ENCODE data around the gene MACROD2.

- no peak for TF ChIP-seq CTCF (conservative IDR thresholded peaks at IDR 0.05; ENCODE audit: low read depth, low read length)
- no peak for TF ChIP-seq MXI1 (IDR thresholded peaks at IDR 0.05; ENCODE audit: borderline replicate concordance, low read depth, low read length)
- TF ChIP-seq BHLHE40 (IDR thresholded peaks at IDR 0.05; ENCODE audit: low read depth, low read length), result no peak
- no peak for TF ChIP-seq CEBPB (IDR thresholded peaks at IDR 0.05; ENCODE audit: low read depth, low read length)
- no peak for TF ChIP-seq MAFK (IDR thresholded peaks at IDR 0.05; ENCODE audit: low read depth, low read length)
- TF ChIP-seq USF2 (IDR thresholded peaks at IDR 0.05; ENCODE audit: low read depth, low read length), result no peak
- TF ChIP-seq POLR2A (IDR thresholded peaks at IDR 0.05; ENCODE audit: low read depth, low read length), result no peak
- no peak for TF ChIP-seq CHD1 (IDR thresholded peaks at IDR 0.05; ENCODE audit: low read depth, low read length)
- TF ChIP-seq RFX5 (IDR thresholded peaks at IDR 0.05; ENCODE audit: low read depth, low read length), result no peak
- no peak for TF ChIP-seq FOS (IDR thresholded peaks at IDR 0.05; ENCODE audit: low read depth, low read length)
- no peak for TF ChIP-seq MAZ (IDR thresholded peaks at IDR 0.05; ENCODE audit: borderline replicate concordance, low read depth, low read length)
- TF ChIP-seq RAD21 (IDR thresholded peaks at IDR 0.05; ENCODE audit: low read length), result no peak
- TF ChIP-seq ELK1 (IDR thresholded peaks at IDR 0.05; ENCODE audit: borderline replicate concordance, low read depth, low read length), result no peak
- TF ChIP-seq RCOR1 (IDR thresholded peaks at IDR 0.05; ENCODE audit: insufficient replicate concordance, low read length), result no peak
Measured at GRCh38 chr20:15045246-15045645, 1049.9 kb downstream of the MACROD2 start.

Measured in IMR-90 (cell line).